Naive thymus-derived CD8-positive, alpha-beta T cell (primary cell): ENCODE data around the gene TEX264. TPM values are rescaled to one million over a fixed set of nuclear protein-coding genes. Genes with fewer than 3 reads are reported as not detected.

Source experiments
- ATAC-seq, 2 donors: fragments of 150-1000 bp; cut with Tn5 transposase in 1 of 2; sonication (Bioruptor Pico), chemical (Tn5 transposase) in 1 of 2; 1 replicate in 1 of 2; 2 replicates in 1 of 2; pipeline ENCODE4 v1.10.0; 2021; ENCODE audit warnings: mild to moderate bottlenecking in 2 of 2, moderate library complexity in 2 of 2
- POLR2A ChIA-PET: fragments of 350-600 bp; sonication (Branson Sonifier 250); formaldehyde crosslinking; loops from one replicate; lab custom pipeline; 2021; ENCODE audit warnings: antibody characterized with exemption; lab: Charles Lee
- DNase-seq, 10 donors: peaks; one replicate each; pipeline versions ENCODE4 v3.0.0 to v3.0.0-alpha.2; 2020 to 2022
- H3K27ac Mint-ChIP-seq, 10 donors: one replicate each; pipeline ENCODE4 v1.8.0; 2020 to 2022; ENCODE audit warnings: mild to moderate bottlenecking in 10 of 10, mixed read lengths in 10 of 10, moderate library complexity in 4 of 10, inconsistent platforms in 1 of 10
- H3K27me3 Mint-ChIP-seq, 5 donors: one replicate each; pipeline ENCODE4 v1.8.0; 2021 to 2022; ENCODE audit warnings: mixed read lengths in 5 of 5
- H3K36me3 Mint-ChIP-seq, 3 donors: one replicate each; pipeline ENCODE4 v1.8.0; 2020 to 2022; ENCODE audit warnings: mixed read lengths in 3 of 3, mild to moderate bottlenecking in 2 of 3, inconsistent platforms in 1 of 3
- H3K4me1 Mint-ChIP-seq, 4 donors: one replicate each; pipeline ENCODE4 v1.8.0; 2021 to 2022; ENCODE audit warnings: mixed read lengths in 4 of 4
- H3K4me3 Mint-ChIP-seq, 10 donors: one replicate each; pipeline ENCODE4 v1.8.0; 2020 to 2022; ENCODE audit warnings: mild to moderate bottlenecking in 10 of 10, mixed read lengths in 10 of 10, moderate library complexity in 6 of 10, inconsistent platforms in 1 of 10
- H3K9me3 Mint-ChIP-seq, 9 donors: one replicate each; pipeline ENCODE4 v1.8.0; 2020 to 2022; ENCODE audit warnings: mixed read lengths in 9 of 9, mild to moderate bottlenecking in 3 of 9, inconsistent platforms in 1 of 9, moderate library complexity in 1 of 9
- polyA plus RNA-seq, 3 donors: library from polyadenylated mRNA; unstranded; fragments of 300-500 nt; fragmentation: Illumina TruSeq; gene quantifications; one replicate each; pipeline ENCODE4 v1.2.3, GENCODE V29; 2021
- total RNA-seq, 8 experiments: library from RNA in 2 of 8; stranded (reverse) in 2 of 8; gene quantifications; one replicate each; pipeline ENCODE4 v1.2.3 and lab custom pipeline; 2021 to 2026

TEX264 gene
- total and polyA plus RNA-seq, 5 experiments from 2014 or later, result 37.4 to 95.7 (median 84.5) TPM

DNA sequence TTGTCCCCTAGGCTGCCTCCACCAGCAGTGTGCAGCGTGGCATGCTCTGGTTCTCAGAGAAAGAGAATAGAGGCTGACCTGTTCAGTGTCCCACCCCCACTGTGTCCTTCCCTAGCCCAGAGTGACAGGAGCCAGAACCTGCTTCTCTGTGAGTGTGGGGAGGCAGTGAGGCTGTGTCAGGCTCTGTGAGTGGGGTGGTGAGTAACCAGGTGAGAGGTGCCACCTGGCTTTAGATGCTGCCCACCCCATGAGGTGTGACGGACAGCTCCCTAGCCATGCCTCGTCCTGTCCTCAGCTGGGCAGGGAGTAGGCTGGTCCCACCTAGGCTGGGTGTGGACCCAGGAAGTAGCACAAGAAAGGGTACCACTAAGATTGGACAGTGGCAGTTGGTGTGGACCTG lies 6.3 kb downstream of the TEX264 start:
- Mint-ChIP-seq H3K4me1 (peaks cover 65 to 98% (median 95%) of the 10 kb centered on the region in 4 donors), H3K36me3 (peaks cover 0 to 24% (median 9%) of the 10 kb centered on the region in 3 donors), H3K4me3 (peak overlapping the region in 3 of 10 donors; percentile 15 to 31 (median 24)), H3K27me3 (no peaks in the 10 kb centered on the region), H3K9me3 (no peaks in the 10 kb centered on the region), H3K27ac (peak overlapping the region in 7 of 10 donors; percentile 43 to 86 (median 63))
- DNase-seq (no peak), ATAC-seq (no peak)
- POLR2A ChIA-PET, result interaction anchor here (1.0 kb wide), 1 partner anchor 9 kb away, joined by 3 read pairs; no protein-coding TSS in a partner anchor

DNA sequence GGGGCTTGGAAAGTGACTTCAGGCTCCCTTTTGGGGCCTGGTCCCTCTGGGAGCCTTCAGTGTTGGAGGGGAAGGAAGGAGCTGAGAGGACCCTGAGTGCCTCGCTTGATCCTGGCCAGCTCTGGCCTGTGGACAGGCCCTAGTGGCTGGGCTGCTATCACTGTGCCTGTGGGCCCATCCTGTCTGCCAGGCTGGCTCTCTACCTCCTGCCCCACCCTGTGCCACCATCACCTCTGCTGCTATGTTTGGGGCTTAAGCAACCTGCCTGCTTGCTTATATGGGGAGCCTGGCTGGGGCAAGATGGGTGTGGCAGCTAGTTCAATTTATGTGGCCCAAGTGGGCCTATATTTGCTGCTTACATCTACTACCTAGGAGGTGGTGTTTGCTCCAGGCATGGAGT lies 7.1 kb downstream of the TEX264 start:
- Mint-ChIP-seq H3K36me3 (peaks cover 0 to 28% (median 9%) of the 10 kb centered on the region in 3 donors), H3K9me3 (no peaks in the 10 kb centered on the region), H3K4me3 (peak overlapping the region in 5 of 10 donors; percentile 15 to 35 (median 24)), H3K27me3 (no peaks in the 10 kb centered on the region), H3K4me1 (peaks cover 67 to 99% (median 96%) of the 10 kb centered on the region in 4 donors), H3K27ac (peak overlapping the region in 7 of 10 donors; percentile 54 to 80 (median 69))
- no peak for ATAC-seq
- DNase-seq, result no peak
- POLR2A ChIA-PET, result interaction anchor here (4.5 kb wide), 1 partner anchor 6 kb away, joined by 91 read pairs; the partner anchor contains the start of gene TEX264

- Mint-ChIP-seq H3K27ac (peak overlapping the region in 9 of 10 donors; percentile 50 to 81 (median 69)), H3K27me3 (no peaks in the 10 kb centered on the region), H3K9me3 (no peaks in the 10 kb centered on the region), H3K36me3 (peaks cover 0 to 28% (median 9%) of the 10 kb centered on the region in 3 donors), H3K4me1 (peaks cover 64 to 99% (median 94%) of the 10 kb centered on the region in 4 donors), H3K4me3 (peak overlapping the region in 3 of 10 donors; percentile 7 to 26 (median 15))
- POLR2A ChIA-PET, result interaction anchor here (4.5 kb wide), 1 partner anchor 7 kb away, joined by 91 read pairs; the partner anchor contains the start of gene TEX264
- DNase-seq (peak in 1 of 10 donors; percentile 42), ATAC-seq (no peak)
Observed at GRCh38 chr3:51678641-51679040, 7.6 kb downstream of the TEX264 start.

- no peaks in the 10 kb centered on the region for H3K9me3 Mint-ChIP-seq
Observed at GRCh38 chr3:51679318-51679717, 8.3 kb downstream of the TEX264 start.

GRCh38 chr3:51679777-51680176 lies 8.7 kb downstream of the TEX264 start:
- Mint-ChIP-seq H3K36me3 (peaks cover 0 to 29% (median 12%) of the 10 kb centered on the region in 3 donors), H3K27ac (peak overlapping the region in 9 of 10 donors; percentile 45 to 94 (median 74)), H3K4me1 (peaks cover 69 to 99% (median 94%) of the 10 kb centered on the region in 4 donors), H3K4me3 (peak overlapping the region in 6 of 10 donors; percentile 0 to 46 (median 15)), H3K9me3 (no peaks in the 10 kb centered on the region), H3K27me3 (no peaks in the 10 kb centered on the region)
- no peak for DNase-seq
- POLR2A ChIA-PET, result interaction anchor here (4.5 to 6.0 kb wide), 2 partner anchors 8 to 179 kb away, joined by 91 to 97 read pairs; partner anchors contain the start of genes DCAF1 and TEX264
- ATAC-seq, result no peak

More at GRCh38 chr3:51679318-51679717, 8.3 kb downstream of the TEX264 start:
- POLR2A ChIA-PET, result interaction anchor here (4.5 to 6.0 kb wide), 2 partner anchors 8 to 178 kb away, joined by 91 to 97 read pairs; partner anchors contain the start of genes DCAF1 and TEX264
- peaks cover 67 to 99% (median 94%) of the 10 kb centered on the region in 4 donors for H3K4me1 Mint-ChIP-seq
- ATAC-seq (no peak), DNase-seq (no peak)
- H3K4me3 Mint-ChIP-seq, result peak overlapping the region in 2 of 10 donors; percentile 0 to 8
- peaks cover 0 to 29% (median 9%) of the 10 kb centered on the region in 3 donors for H3K36me3 Mint-ChIP-seq
- H3K27me3 Mint-ChIP-seq, result no peaks in the 10 kb centered on the region
- peak overlapping the region in 9 of 10 donors; percentile 45 to 94 (median 63) for H3K27ac Mint-ChIP-seq

- POLR2A ChIA-PET, result interaction anchor here (4.5 to 6.0 kb wide), 2 partner anchors 8 to 179 kb away, joined by 91 to 97 read pairs; partner anchors contain the start of genes DCAF1 and TEX264
- H3K4me1 Mint-ChIP-seq, result peaks cover 67 to 99% (median 94%) of the 10 kb centered on the region in 4 donors
- ATAC-seq (no peak), DNase-seq (peak in 1 of 10 donors; percentile 52)
- H3K36me3 Mint-ChIP-seq, result peaks cover 0 to 30% (median 15%) of the 10 kb centered on the region in 3 donors
- H3K27ac Mint-ChIP-seq, result peak overlapping the region; percentile 6 to 85 (median 76)
- no peaks in the 10 kb centered on the region for H3K27me3 Mint-ChIP-seq
- H3K9me3 Mint-ChIP-seq, result no peaks in the 10 kb centered on the region
- peak overlapping the region in 6 of 10 donors; percentile 17 to 81 (median 63) for H3K4me3 Mint-ChIP-seq
Observed at GRCh38 chr3:51680196-51680595, 9.1 kb downstream of the TEX264 start.

DNA sequence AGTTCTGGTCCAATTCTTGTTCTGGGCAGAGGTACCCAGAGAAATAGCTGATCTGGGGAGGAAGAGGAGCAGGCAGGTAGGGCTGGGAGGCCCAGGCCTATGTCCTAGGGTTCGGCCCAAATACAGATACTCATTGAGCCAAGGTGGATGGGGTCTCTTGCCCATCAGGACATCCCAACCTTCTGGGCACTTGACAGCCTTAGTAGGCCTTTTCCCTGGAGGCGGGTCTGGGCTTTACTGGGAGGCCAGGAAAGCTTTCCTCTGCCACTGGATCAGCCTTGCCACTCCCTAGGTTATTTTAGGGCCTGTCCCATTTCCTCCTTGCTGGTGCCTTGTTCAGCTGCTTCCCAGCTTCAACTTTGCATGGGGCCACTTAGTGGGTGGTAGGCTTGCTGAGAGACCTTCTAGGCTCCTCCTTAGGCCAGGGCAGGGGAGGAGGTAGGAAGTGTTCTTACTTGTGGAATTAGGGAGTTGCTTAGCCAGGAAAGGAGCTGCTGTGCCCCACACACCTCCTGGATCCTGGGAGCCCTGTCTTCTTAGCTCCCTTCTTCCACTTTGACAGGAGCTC lies 9.7 kb downstream of the TEX264 start:
- H3K9me3 Mint-ChIP-seq, result no peaks in the 10 kb centered on the region
- H3K4me1 Mint-ChIP-seq, result peaks cover 67 to 99% (median 94%) of the 10 kb centered on the region in 4 donors
- peak overlapping the region; percentile 15 to 85 (median 74) for H3K27ac Mint-ChIP-seq
- POLR2A ChIA-PET, result interaction anchor here (0.7 to 6.0 kb wide), 4 partner anchors 9 to 291 kb away, joined by 3 to 97 read pairs (median 47); partner anchors contain the start of genes DCAF1 and TEX264
- no peak for DNase-seq
- no peak for ATAC-seq
- peak overlapping the region; percentile 56 to 92 (median 79) for H3K4me3 Mint-ChIP-seq
- no peaks in the 10 kb centered on the region for H3K27me3 Mint-ChIP-seq
- peaks cover 0 to 30% (median 15%) of the 10 kb centered on the region in 3 donors for H3K36me3 Mint-ChIP-seq

DNA sequence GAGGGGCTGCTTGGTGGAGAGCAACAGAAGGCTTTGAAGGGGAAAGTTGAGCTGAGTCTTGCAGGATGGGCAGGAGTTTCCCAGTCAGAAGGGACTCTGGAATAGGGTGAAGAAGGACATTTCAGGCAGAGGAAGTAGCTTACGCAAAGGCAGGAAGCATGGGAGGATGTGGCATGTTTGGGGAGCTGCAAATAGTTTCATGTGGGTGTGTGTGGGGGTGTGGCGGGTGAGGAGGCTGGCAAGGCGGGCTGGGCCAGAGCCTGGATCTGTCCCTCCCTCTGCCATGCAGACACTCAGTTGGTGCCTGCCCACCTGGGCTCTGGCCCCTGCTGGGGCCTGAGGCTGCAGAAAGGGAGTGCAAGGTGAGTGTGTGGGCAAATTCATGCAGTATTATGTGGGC lies 10.4 kb downstream of the TEX264 start:
- peak; percentile 53 to 67 for ATAC-seq
- Mint-ChIP-seq H3K27ac (peak overlapping the region; percentile 15 to 94 (median 74)), H3K27me3 (no peaks in the 10 kb centered on the region)

DNA sequence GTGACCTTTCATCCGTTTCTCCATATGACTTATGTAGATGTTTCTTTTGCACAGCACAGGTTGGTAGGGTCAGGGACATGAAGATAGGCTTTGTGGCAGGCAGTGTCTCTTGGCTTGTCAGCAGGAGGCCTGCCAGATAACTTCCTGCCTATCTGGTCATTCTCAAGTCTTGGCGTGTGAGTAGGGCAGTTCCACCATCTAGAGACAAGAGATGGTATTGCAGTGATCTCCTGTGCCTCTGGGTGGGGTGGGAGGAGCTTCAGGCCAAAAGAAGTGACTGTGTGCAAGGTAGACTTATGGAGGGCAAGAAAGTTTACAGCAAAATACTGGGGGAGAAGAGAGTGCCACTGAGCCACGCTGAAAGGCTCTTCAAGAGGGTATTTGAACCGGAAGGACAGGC lies 11.0 kb downstream of the TEX264 start:
- Mint-ChIP-seq H3K4me1 (peaks cover 73 to 99% (median 97%) of the 10 kb centered on the region in 4 donors), H3K27ac (peak overlapping the region; percentile 15 to 94 (median 74)), H3K27me3 (no peaks in the 10 kb centered on the region), H3K9me3 (no peaks in the 10 kb centered on the region), H3K4me3 (peak overlapping the region; percentile 56 to 92 (median 79)), H3K36me3 (peaks cover 0 to 27% (median 14%) of the 10 kb centered on the region in 3 donors)
- DNase-seq (peak; percentile 33 to 87 (median 76)), ATAC-seq (peak; percentile 67 to 77)
- POLR2A ChIA-PET, result interaction anchor here (0.5 to 6.0 kb wide), 9 partner anchors 10 to 543 kb away, joined by 3 to 97 read pairs (median 4); partner anchors contain the start of genes DCAF1, RAD54L2 and TEX264

More for the DNA sequence above, 10.4 kb downstream of the TEX264 start:
- Mint-ChIP-seq H3K4me1 (peaks cover 68 to 99% (median 94%) of the 10 kb centered on the region in 4 donors), H3K36me3 (peaks cover 0 to 29% (median 14%) of the 10 kb centered on the region in 3 donors), H3K9me3 (no peaks in the 10 kb centered on the region), H3K4me3 (peak overlapping the region; percentile 56 to 92 (median 79))
- POLR2A ChIA-PET, result interaction anchor here (0.6 to 6.0 kb wide), 6 partner anchors 8 to 543 kb away, joined by 3 to 97 read pairs (median 4); partner anchors contain the start of genes DCAF1, RAD54L2 and TEX264
- DNase-seq, result peak; percentile 16 to 75 (median 42)

GRCh38 chr3:51682526-51682925 lies 11.5 kb downstream of the TEX264 start:
- Mint-ChIP-seq H3K27me3 (no peaks in the 10 kb centered on the region), H3K4me3 (peak overlapping the region in 5 of 10 donors; percentile 5 to 92 (median 81)), H3K9me3 (no peaks in the 10 kb centered on the region), H3K27ac (peak overlapping the region in 7 of 10 donors; percentile 15 to 94 (median 77)), H3K36me3 (peaks cover 0 to 29% (median 16%) of the 10 kb centered on the region in 3 donors), H3K4me1 (peaks cover 75 to 100% (median 98%) of the 10 kb centered on the region in 4 donors)
- ATAC-seq (no peak), DNase-seq (no peak)
- POLR2A ChIA-PET, result interaction anchor here (0.5 to 6.0 kb wide), 7 partner anchors 11 to 296 kb away, joined by 3 to 97 read pairs (median 5); partner anchors contain the start of genes DCAF1 and TEX264

DNA sequence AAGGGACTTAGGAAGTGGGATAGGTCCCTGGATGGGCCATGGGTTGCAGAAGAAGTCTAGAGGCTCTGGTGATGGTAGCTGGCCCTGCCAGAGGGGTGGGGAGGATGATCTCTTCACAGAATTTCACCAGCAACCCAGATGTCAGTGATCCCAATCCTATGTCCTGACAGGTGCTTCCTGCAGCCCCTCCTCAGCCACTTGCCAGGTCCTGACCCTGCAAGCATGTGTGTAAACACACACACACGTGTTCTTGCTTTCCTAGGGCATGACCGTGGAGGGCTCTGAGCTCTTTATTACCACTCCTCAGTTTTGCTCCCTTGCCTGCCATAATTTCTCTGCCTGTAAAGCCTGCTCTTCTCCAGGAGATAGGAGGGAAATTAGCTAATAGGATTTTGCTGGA lies 12.5 kb downstream of the TEX264 start:
- POLR2A ChIA-PET, result interaction anchor here (1.6 to 6.0 kb wide), 3 partner anchors 9 to 182 kb away, joined by 6 to 97 read pairs (median 7); partner anchors contain the start of gene DCAF1
- ATAC-seq (no peak), DNase-seq (no peak)
- Mint-ChIP-seq H3K27me3 (no peaks in the 10 kb centered on the region), H3K4me3 (peak overlapping the region in 2 of 10 donors; percentile 43 to 81), H3K9me3 (no peaks in the 10 kb centered on the region), H3K4me1 (peaks cover 72 to 100% (median 98%) of the 10 kb centered on the region in 4 donors), H3K36me3 (peaks cover 0 to 33% (median 19%) of the 10 kb centered on the region in 3 donors), H3K27ac (peak overlapping the region in 2 of 10 donors; percentile 53 to 72)
